CD4-positive, CD25-positive, alpha-beta regulatory T cell (primary cell): Measurements from ENCODE around the gene STPG4. TPM values are rescaled to one million over a fixed set of nuclear protein-coding genes. Genes with fewer than 3 reads are reported as not detected.
"Not testable (repeated sequence)": the region's sequence is repeated elsewhere in the genome, so short reads cannot be mapped to it uniquely, and the experiment has no call there.

Experiments used
- ATAC-seq, 2 donors: fragments of 150-1000 bp; cut with Tn5 transposase; one replicate each; pipeline ENCODE4 v1.10.0; 2021; ENCODE audit warnings: low read depth in 2 of 2, moderate number of reproducible peaks in 2 of 2, moderate library complexity in 1 of 2
- DNase-seq, 3 donors: peaks; one replicate each; pipeline versions ENCODE4 v3.0.0 to v3.0.0-alpha.2; 2012 to 2022; ENCODE audit warnings: mixed read lengths in 1 of 3
- H3K27ac ChIP-seq: one replicate; pipeline ENCODE4 v1.7.0; 2013; ENCODE audit warnings: mild to moderate bottlenecking, low read length; ENCODE audit not compliant: insufficient read depth, poor library complexity, severe bottlenecking
- H3K27me3 ChIP-seq: one replicate; pipeline ENCODE4 v1.7.0; 2013; ENCODE audit warnings: low read length; ENCODE audit not compliant: control insufficient read depth, insufficient read depth
- H3K36me3 ChIP-seq: one replicate; pipeline ENCODE4 v1.7.0; 2013; ENCODE audit warnings: mild to moderate bottlenecking, low read length, moderate library complexity; ENCODE audit not compliant: control insufficient read depth, insufficient read depth
- H3K4me1 ChIP-seq: 2 replicates; pipeline ENCODE4 v1.7.0; 2013; ENCODE audit warnings: mild to moderate bottlenecking, low read length; ENCODE audit not compliant: insufficient read depth, control insufficient read depth, poor library complexity, severe bottlenecking
- H3K4me3 ChIP-seq: one replicate; pipeline ENCODE4 v1.7.0; 2013; ENCODE audit warnings: low read depth, mild to moderate bottlenecking, low read length, moderate library complexity
- H3K9me3 ChIP-seq, 2 experiments: 1 replicate in 1 of 2; 2 replicates in 1 of 2; pipeline ENCODE4 v1.7.0; 2013; ENCODE audit warnings: low read length in 2 of 2, mild to moderate bottlenecking in 1 of 2, moderate library complexity in 1 of 2; ENCODE audit not compliant: control insufficient read depth in 2 of 2
- H3K27ac Mint-ChIP-seq, 3 donors: one replicate each; pipeline ENCODE4 v1.8.0; 2020 to 2022; ENCODE audit warnings: mild to moderate bottlenecking in 3 of 3, mixed read lengths in 3 of 3, moderate library complexity in 2 of 3
- H3K27me3 Mint-ChIP-seq: one replicate; pipeline ENCODE4 v1.8.0; 2022; ENCODE audit warnings: mild to moderate bottlenecking, mixed read lengths
- H3K36me3 Mint-ChIP-seq: one replicate; pipeline ENCODE4 v1.8.0; 2020; ENCODE audit warnings: mixed read lengths
- H3K4me1 Mint-ChIP-seq, 4 donors: one replicate each; pipeline ENCODE4 v1.8.0; 2020 to 2022; ENCODE audit warnings: mixed read lengths in 4 of 4, mild to moderate bottlenecking in 1 of 4
- H3K4me3 Mint-ChIP-seq, 4 donors: one replicate each; pipeline ENCODE4 v1.8.0; 2020 to 2022; ENCODE audit warnings: mild to moderate bottlenecking in 4 of 4, mixed read lengths in 4 of 4, moderate library complexity in 3 of 4
- H3K9me3 Mint-ChIP-seq, 7 donors: one replicate each; pipeline ENCODE4 v1.8.0; 2020 to 2022; ENCODE audit warnings: mixed read lengths in 7 of 7, mild to moderate bottlenecking in 3 of 7, moderate library complexity in 2 of 7
- polyA plus RNA-seq, 4 donors: library from polyadenylated mRNA; unstranded; fragments of 300-500 nt; fragmentation: Illumina TruSeq; gene quantifications; one replicate each; pipeline ENCODE4 v1.2.3, GENCODE V29; 2021
- total RNA-seq: library from RNA; stranded (reverse); gene quantifications from one replicate; pipeline ENCODE4 v1.2.3, GENCODE V29; 2022

STPG4 gene
- total and polyA plus RNA-seq, 5 donors from 2014 or later = 0.32 TPM; not detected in 4

DNA sequence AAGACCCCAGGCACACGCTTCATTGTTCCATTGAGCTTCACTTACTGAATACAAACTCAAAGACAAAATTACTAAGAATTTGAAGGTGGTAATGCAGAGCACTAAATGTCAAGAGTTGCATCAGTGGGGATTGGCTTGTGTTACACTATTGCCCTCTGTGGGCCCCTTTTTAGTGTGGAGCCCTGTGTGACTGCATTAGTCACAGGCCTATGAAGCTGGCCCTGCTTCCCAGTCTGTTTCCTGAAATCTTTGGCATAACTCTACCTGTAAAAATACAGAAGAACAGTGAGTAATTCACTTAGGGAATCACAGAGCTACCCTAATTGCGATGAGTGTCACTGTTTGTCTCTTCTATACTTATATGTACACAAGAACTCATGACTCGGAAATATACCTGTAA is 40.0 kb upstream of the STPG4 start:
- no peaks in the 10 kb centered on the region for H3K36me3 ChIP-seq
- ATAC-seq (no peak), DNase-seq (no peak)
- H3K27ac Mint-ChIP-seq = no peak overlapping the region
- no peaks in the 10 kb centered on the region for H3K4me1 Mint-ChIP-seq
- peaks cover 4% of the 10 kb centered on the region for H3K27me3 ChIP-seq
- H3K4me1 ChIP-seq = no peaks in the 10 kb centered on the region
- H3K4me3 Mint-ChIP-seq = no peak overlapping the region
- peaks cover 27% of the 10 kb centered on the region for H3K27me3 Mint-ChIP-seq
- H3K27ac ChIP-seq = no peak overlapping the region
- no peaks in the 10 kb centered on the region for H3K9me3 Mint-ChIP-seq
- H3K4me3 ChIP-seq = no peak overlapping the region
- no peaks in the 10 kb centered on the region for H3K9me3 ChIP-seq
- no peaks in the 10 kb centered on the region for H3K36me3 Mint-ChIP-seq

DNA sequence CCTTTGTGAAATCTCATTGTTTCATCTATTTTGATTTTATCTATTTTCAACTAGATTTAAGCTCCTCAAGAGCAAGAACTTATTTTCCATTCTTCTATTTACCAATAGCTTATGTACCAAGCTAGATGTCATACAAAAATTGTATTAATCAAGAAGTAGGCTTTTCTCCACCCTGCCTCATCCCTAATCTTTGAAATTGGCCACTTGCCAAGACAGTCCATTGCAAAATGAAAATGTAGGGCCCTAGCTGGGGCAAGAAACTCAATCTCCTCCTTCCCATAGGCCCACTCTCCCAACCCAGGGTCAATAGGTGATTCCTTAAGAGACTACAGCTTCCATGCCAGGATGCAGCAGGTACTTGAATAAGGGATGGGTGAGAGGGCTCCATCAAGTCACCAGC is 39.3 kb upstream of the STPG4 start:
- H3K9me3 Mint-ChIP-seq = no peaks in the 10 kb centered on the region
- peaks cover 5% of the 10 kb centered on the region for H3K27me3 ChIP-seq
- H3K9me3 ChIP-seq = no peaks in the 10 kb centered on the region
- H3K27ac ChIP-seq = no peak overlapping the region
- H3K27ac Mint-ChIP-seq = no peak overlapping the region
- peaks cover 26% of the 10 kb centered on the region for H3K27me3 Mint-ChIP-seq
- no peaks in the 10 kb centered on the region for H3K4me1 Mint-ChIP-seq
- no peaks in the 10 kb centered on the region for H3K4me1 ChIP-seq
- H3K36me3 ChIP-seq = no peaks in the 10 kb centered on the region
- H3K4me3 ChIP-seq = no peak overlapping the region
- DNase-seq = no peak
- no peak overlapping the region for H3K4me3 Mint-ChIP-seq
- no peak for ATAC-seq
- no peaks in the 10 kb centered on the region for H3K36me3 Mint-ChIP-seq

DNA sequence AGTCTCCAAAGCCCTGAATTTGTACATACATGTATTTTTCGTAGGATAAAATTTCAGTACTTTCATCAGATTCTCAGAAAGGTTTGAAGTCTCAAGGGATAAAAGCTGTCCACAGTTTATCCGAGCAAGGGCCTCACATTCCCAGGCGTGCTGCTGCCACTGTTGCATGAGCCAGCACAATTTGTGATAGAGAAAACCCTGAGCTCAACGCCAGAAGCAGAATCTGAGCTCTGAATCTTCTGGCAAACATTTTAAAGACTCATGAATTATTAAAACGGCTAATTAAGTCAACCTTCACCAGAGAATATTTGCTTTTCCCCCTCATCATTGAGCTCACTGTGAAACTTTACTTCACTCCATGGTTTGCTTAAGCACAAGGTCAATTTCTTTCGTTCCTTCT is 38.5 kb upstream of the STPG4 start:
- Mint-ChIP-seq H3K9me3 (no peaks in the 10 kb centered on the region), H3K4me3 (no peak overlapping the region), H3K4me1 (no peaks in the 10 kb centered on the region), H3K27me3 (peaks cover 19% of the 10 kb centered on the region), H3K36me3 (no peaks in the 10 kb centered on the region), H3K27ac (no peak overlapping the region)
- Histone ChIP-seq H3K36me3 (no peaks in the 10 kb centered on the region), H3K27me3 (peaks cover 8% of the 10 kb centered on the region), H3K4me3 (no peak overlapping the region), H3K27ac (no peak overlapping the region), H3K9me3 (no peaks in the 10 kb centered on the region), H3K4me1 (no peaks in the 10 kb centered on the region)
- ATAC-seq (no peak), DNase-seq (no peak)

DNA sequence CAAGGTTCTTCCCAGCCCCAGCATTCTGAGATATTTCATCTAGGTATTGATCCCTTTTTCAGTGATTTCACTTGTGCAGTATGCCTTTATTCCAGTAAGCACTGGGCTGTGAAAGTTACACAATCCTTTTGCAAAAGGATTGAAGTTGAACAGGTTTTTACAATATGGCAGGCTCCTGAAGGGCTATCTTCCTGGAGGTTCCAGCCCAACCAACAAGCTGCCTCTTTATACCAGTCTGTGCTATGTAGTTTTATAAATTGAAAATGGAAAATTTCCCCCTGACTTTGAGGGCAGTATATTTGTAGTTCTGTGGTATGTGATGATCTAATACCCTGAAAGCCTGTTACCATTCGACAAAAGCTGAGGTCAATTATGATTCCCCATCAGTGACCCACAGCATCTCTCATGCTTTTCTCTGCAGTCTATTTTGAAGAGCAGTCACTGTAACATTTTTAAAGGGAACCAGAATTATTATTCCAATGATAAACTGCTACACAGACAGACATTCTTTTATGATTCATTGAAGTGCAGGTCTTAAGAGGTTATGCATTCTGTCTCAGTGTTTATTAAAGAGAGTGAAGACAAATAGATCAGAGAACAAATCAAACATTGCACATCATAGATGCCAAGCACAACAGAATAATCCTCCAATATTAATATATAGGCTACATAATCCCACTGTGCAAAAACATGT is 35.2 kb upstream of the STPG4 start:
- Mint-ChIP-seq H3K4me3 (no peak overlapping the region), H3K27ac (no peak overlapping the region), H3K36me3 (no peaks in the 10 kb centered on the region), H3K27me3 (peaks cover 34% of the 10 kb centered on the region), H3K4me1 (no peaks in the 10 kb centered on the region), H3K9me3 (no peaks in the 10 kb centered on the region)
- no peaks in the 10 kb centered on the region for H3K4me1 ChIP-seq
- DNase-seq = no peak
- H3K36me3 ChIP-seq = no peaks in the 10 kb centered on the region
- no peaks in the 10 kb centered on the region for H3K9me3 ChIP-seq
- H3K27me3 ChIP-seq = peaks cover 6% of the 10 kb centered on the region
- H3K27ac ChIP-seq = no peak overlapping the region
- no peak for ATAC-seq
- no peak overlapping the region for H3K4me3 ChIP-seq

DNA sequence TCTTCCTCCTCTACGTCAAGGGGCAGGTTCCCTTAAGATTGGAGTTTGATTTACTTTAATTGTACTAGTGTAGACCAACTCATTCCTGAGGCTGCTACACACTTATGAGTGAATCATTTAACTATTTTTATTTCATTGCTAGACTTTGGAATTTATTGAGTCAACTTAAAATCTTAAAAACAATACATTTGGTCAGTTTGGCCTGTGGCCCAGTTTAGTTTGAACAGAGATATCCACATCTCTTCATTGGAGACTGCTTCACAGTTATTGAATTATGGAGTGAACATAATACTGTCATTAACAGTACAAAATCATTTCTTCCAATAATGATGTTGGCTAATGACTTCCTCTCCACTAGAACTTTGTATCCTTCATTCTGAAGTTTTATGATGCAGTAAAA is 34.5 kb upstream of the STPG4 start:
- Mint-ChIP-seq H3K27ac (no peak overlapping the region), H3K9me3 (no peaks in the 10 kb centered on the region), H3K4me1 (no peaks in the 10 kb centered on the region), H3K27me3 (peaks cover 40% of the 10 kb centered on the region), H3K36me3 (no peaks in the 10 kb centered on the region), H3K4me3 (no peak overlapping the region)
- no peak for ATAC-seq
- Histone ChIP-seq H3K4me1 (no peaks in the 10 kb centered on the region), H3K36me3 (no peaks in the 10 kb centered on the region), H3K4me3 (no peak overlapping the region), H3K27me3 (peaks cover 6% of the 10 kb centered on the region), H3K9me3 (no peaks in the 10 kb centered on the region), H3K27ac (no peak overlapping the region)
- DNase-seq = no peak

DNA sequence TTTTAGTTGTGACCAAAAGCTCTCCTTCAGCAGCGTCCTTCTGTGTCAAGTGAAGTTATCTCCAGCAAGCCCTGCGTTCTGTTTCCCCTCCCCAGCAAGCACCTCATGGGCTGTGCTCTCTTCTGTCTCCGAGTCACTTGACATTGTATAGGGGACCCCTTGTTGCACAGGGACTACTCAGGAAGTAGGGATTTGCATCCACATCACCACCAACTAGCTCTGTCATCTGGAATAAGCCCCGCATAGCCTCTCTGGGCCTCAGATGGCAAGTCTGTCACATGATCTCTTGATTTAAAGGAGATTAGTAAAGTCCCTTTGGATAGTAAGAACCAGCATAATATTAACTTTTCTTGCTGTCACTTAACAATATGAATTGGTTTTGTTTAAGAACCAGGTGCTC is 32.0 kb upstream of the STPG4 start:
- Histone ChIP-seq H3K4me1 (no peaks in the 10 kb centered on the region), H3K27me3 (peaks cover 6% of the 10 kb centered on the region), H3K4me3 (no peak overlapping the region), H3K36me3 (no peaks in the 10 kb centered on the region), H3K9me3 (no peaks in the 10 kb centered on the region), H3K27ac (no peak overlapping the region)
- DNase-seq = no peak
- Mint-ChIP-seq H3K36me3 (no peaks in the 10 kb centered on the region), H3K27me3 (peaks cover 49% of the 10 kb centered on the region), H3K27ac (no peak overlapping the region), H3K4me3 (no peak overlapping the region), H3K9me3 (no peaks in the 10 kb centered on the region), H3K4me1 (no peaks in the 10 kb centered on the region)
- ATAC-seq = no peak

DNA sequence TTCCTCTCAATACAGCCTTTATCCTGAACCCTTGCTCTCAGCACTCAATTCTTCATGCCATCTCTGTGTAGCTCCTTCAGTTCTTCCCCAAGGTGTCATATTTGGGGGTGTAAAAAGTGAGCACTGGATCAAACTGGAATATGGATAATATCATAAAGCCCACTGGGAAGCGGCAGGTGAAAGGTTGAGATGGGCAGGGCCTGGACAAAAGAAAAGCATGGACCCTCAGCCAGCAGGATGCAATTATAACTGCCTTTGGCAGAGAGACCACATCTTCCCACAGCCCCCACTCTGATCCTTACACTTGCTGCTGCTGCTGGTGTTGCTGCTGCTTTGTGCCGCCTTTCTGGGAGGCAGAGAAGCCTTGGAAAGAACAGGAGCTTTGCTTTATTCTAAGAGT is 31.2 kb upstream of the STPG4 start:
- Histone ChIP-seq H3K27me3 (peaks cover 6% of the 10 kb centered on the region), H3K27ac (no peak overlapping the region), H3K4me1 (no peaks in the 10 kb centered on the region), H3K9me3 (no peaks in the 10 kb centered on the region), H3K4me3 (no peak overlapping the region), H3K36me3 (no peaks in the 10 kb centered on the region)
- no peaks in the 10 kb centered on the region for H3K36me3 Mint-ChIP-seq
- DNase-seq (no peak), ATAC-seq (no peak)
- H3K27me3 Mint-ChIP-seq = peaks cover 49% of the 10 kb centered on the region
- no peak overlapping the region for H3K4me3 Mint-ChIP-seq
- H3K4me1 Mint-ChIP-seq = no peaks in the 10 kb centered on the region
- no peaks in the 10 kb centered on the region for H3K9me3 Mint-ChIP-seq
- no peak overlapping the region for H3K27ac Mint-ChIP-seq

DNA sequence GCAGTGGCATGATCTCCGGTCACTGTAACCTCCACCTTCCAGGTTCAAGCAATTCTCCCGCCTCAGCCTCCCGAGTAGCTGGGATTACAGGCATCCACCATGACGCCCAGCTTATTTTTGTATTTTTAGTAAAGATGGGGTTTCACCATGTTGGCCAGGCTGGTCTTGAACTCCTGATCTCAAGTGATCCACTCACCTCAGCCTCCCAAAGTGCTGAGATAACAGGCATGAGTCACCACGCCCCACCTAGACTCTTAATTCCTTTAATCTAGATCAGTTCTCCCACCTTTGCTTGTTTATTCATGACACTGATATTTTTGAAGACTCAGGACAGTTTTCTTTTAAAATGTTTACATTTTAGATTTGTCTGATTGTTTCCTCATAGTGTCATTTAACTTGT is 30.0 kb upstream of the STPG4 start:
- H3K4me3 Mint-ChIP-seq, ATAC-seq, H3K27ac ChIP-seq, H3K9me3 Mint-ChIP-seq, H3K27ac Mint-ChIP-seq, H3K36me3 Mint-ChIP-seq, H3K4me1 Mint-ChIP-seq, H3K4me3 ChIP-seq, H3K4me1 ChIP-seq, H3K36me3 ChIP-seq, DNase-seq, H3K27me3 ChIP-seq, H3K9me3 ChIP-seq: not testable (repeated sequence)
- peaks cover 49% of the 10 kb centered on the region for H3K27me3 Mint-ChIP-seq
